Esophagus muscularis mucosa (tissue), 3 donors: ENCODE data around the gene CD79B.

Source experiments
- EP300 ChIP-seq: sonication (generic); formaldehyde crosslinking; IDR thresholded peaks from one replicate; pipeline ENCODE4 v1.6.1; 2017; ENCODE audit warnings: antibody characterized with exemption
- TF ChIP-seq, protein P1 (sequence below), 3 experiments: fragments of 200-600 bp in 2 of 3; fragments of 450-650 bp in 1 of 3; sonication (generic) in 2 of 3; IDR thresholded peaks; one replicate each; pipeline ENCODE4 v1.5.1; 2017 to 2019; ENCODE audit warnings: antibody characterized with exemption in 3 of 3, mild to moderate bottlenecking in 2 of 3, moderate library complexity in 1 of 3

DNA sequence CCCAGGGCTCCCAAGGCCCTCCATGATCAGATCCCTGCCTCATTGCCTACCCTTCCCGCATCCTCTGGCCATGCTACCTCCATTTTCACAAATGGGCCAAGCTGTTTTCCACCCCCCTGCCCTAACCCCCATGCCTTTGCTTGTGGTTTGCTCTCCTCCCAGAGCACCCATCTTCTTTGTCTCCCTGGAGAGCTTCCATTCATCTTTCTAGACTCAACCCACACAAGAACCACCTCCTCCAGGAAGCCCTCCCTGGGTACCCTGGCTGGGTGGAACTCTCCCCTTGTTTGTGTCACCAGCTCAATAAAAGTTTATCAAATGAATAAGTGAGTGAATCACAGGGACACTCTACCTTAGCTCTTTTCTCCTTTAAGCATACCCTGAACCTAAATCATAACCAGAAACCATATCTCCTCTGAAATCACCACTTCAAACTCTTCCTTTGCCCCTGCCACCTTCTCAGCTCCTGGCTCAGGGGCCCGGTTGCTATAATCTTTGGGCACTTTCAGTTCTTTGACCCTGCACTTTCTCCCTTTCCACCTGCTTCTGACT is 43.5 kb upstream of the CD79B start:
- no peak for TF ChIP-seq EP300
- TF ChIP-seq, protein P1, sequence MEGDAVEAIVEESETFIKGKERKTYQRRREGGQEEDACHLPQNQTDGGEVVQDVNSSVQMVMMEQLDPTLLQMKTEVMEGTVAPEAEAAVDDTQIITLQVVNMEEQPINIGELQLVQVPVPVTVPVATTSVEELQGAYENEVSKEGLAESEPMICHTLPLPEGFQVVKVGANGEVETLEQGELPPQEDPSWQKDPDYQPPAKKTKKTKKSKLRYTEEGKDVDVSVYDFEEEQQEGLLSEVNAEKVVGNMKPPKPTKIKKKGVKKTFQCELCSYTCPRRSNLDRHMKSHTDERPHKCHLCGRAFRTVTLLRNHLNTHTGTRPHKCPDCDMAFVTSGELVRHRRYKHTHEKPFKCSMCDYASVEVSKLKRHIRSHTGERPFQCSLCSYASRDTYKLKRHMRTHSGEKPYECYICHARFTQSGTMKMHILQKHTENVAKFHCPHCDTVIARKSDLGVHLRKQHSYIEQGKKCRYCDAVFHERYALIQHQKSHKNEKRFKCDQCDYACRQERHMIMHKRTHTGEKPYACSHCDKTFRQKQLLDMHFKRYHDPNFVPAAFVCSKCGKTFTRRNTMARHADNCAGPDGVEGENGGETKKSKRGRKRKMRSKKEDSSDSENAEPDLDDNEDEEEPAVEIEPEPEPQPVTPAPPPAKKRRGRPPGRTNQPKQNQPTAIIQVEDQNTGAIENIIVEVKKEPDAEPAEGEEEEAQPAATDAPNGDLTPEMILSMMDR (IDR thresholded peaks at IDR 0.05), result no peak
